Measurements from ENCODE around the gene TBL1XR1. TPM values are rescaled to one million over a fixed set of nuclear protein-coding genes. Genes with fewer than 3 reads are reported as not detected.

Gene TBL1XR1
- total and polyA plus RNA-seq, 2 of the 4 experiments (the other 2 are of a cell fraction) = 25.2 to 170 TPM

DNA sequence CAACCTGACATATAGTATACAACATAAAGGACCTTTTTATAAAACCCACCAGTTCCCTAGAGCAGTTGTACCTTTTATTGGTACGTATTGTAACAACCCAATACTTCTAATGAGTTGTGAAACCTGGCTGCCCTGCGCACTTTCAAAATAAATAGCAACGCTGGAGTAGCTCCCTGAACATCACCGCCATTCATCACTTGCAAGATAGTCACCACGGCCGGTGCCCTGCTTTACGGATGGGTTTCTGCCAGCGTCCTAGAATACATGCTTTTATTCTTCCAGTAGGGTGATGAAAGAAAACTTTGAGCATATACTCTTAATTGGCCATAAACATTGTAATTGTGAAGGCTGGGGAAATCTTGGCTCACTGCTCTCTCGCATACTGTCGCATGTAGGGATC is 220.7 kb downstream of the TBL1XR1 start:
- intact Hi-C loops (cut with micrococcal nuclease) = no loop called here
- POLR2A ChIA-PET (ENCODE audit: unreplicated experiment) = no interaction called here

More for the DNA sequence above, 220.7 kb downstream of the TBL1XR1 start:
- dilution Hi-C loops (cut with HindIII; ENCODE audit: low sequenced_read_pairs, unreplicated experiment) = no loop called here
- BruUV-seq (replicated peaks) = no TSS peak
- Histone ChIP-seq H3K36me3 (ENCODE audit: control insufficient read depth, insufficient read depth, low read length) (no peaks in the 10 kb centered on the region), H3K27ac (ENCODE audit: insufficient read depth, low read length) (no peak overlapping the region), H4K8ac (ENCODE audit: low read depth in 2 of 2, low read length in 2 of 2) (no peak overlapping the region), H2AFZ (replicated peaks; ENCODE audit: low read length, poor library complexity) (no peak overlapping the region), H3K23ac (ENCODE audit: low read depth, low read length) (no peak overlapping the region), H2BK20ac (ENCODE audit: low read depth, low read length) (no peak overlapping the region), H3K4me2 (ENCODE audit: low read depth, low read length) (no peak overlapping the region), H2AK5ac (ENCODE audit: low read depth, low read length) (no peak overlapping the region), H2BK5ac (ENCODE audit: low read depth, low read length, poor library complexity, severe bottlenecking) (no peak overlapping the region), H3K27me3 (ENCODE audit: control insufficient read depth, insufficient read depth, low read length) (no peaks in the 10 kb centered on the region), H3K9me1 (ENCODE audit: insufficient read depth, low read length) (no peaks in the 10 kb centered on the region), H3K4me3 (ENCODE audit: insufficient read depth, low read depth, low read length) (no peak overlapping the region), H3K14ac (replicated peaks; ENCODE audit: low read depth, low read length) (no peak overlapping the region), H3K18ac (ENCODE audit: low read depth, low read length) (no peak overlapping the region), H2BK120ac (ENCODE audit: low read depth, low read length) (no peak overlapping the region), H4K5ac (ENCODE audit: low read depth, low read length) (no peak overlapping the region), H3K79me1 (ENCODE audit: low read depth in 1 of 2, low read length in 2 of 2) (no peaks in the 10 kb centered on the region), H3K4ac (ENCODE audit: low read depth, low read length) (no peak overlapping the region), H3K4me1 (ENCODE audit: control insufficient read depth, insufficient read depth, low read length) (no peaks in the 10 kb centered on the region), H3K9ac (ENCODE audit: low read depth, low read length) (no peak overlapping the region), H2AK9ac (replicated peaks; ENCODE audit: low read depth, low read length, poor library complexity) (no peak overlapping the region), H2BK15ac (ENCODE audit: low read depth, low read length) (no peak overlapping the region), H4K20me1 (ENCODE audit: insufficient read depth, low read length) (no peaks in the 10 kb centered on the region), H4K91ac (ENCODE audit: insufficient read depth, low read depth, low read length) (no peak overlapping the region), H3K56ac (ENCODE audit: extremely low read depth, insufficient read depth, low read length) (no peak overlapping the region), H3K9me3 (ENCODE audit: control insufficient read depth, insufficient read depth, low read length) (no peaks in the 10 kb centered on the region)
- CTCF ChIA-PET = no interaction called here
- no peak for TF ChIP-seq NFE2L2 (IDR thresholded peaks at IDR 0.05; ENCODE audit: low read depth, low read length)
- TF ChIP-seq CHD1 (IDR thresholded peaks at IDR 0.05; ENCODE audit: low read depth, low read length) = no peak
- TF ChIP-seq MXI1 (IDR thresholded peaks at IDR 0.05; ENCODE audit: borderline replicate concordance, low read depth, low read length) = no peak
- no peak for TF ChIP-seq BHLHE40 (IDR thresholded peaks at IDR 0.05; ENCODE audit: low read depth, low read length)
- DNase-seq (no peak), ATAC-seq (ENCODE audit: low read depth) (no peak)
- WGBS, 2 experiments (ENCODE audit: extremely low coverage in 2 of 2, insufficient read length in 1 of 2) = 83% methylated on average over 3 of the region's 10 CpGs; no CpG with 5 or more reads in 1 of the 2 experiments
- in situ Hi-C loops (cut with MboI; ENCODE audit: low sequenced_read_pairs) = no loop called here

All from IMR-90 (cell line).